Smooth muscle cell of the brain vasculature (primary cell): Measurements from ENCODE around the gene KIAA2012.

Experiments
- DNase-seq: peaks from one replicate; pipeline ENCODE4 v3.0.0-alpha.2; 2012; ENCODE audit warnings: low read depth, low spot score

KIAA2012 gene

DNA sequence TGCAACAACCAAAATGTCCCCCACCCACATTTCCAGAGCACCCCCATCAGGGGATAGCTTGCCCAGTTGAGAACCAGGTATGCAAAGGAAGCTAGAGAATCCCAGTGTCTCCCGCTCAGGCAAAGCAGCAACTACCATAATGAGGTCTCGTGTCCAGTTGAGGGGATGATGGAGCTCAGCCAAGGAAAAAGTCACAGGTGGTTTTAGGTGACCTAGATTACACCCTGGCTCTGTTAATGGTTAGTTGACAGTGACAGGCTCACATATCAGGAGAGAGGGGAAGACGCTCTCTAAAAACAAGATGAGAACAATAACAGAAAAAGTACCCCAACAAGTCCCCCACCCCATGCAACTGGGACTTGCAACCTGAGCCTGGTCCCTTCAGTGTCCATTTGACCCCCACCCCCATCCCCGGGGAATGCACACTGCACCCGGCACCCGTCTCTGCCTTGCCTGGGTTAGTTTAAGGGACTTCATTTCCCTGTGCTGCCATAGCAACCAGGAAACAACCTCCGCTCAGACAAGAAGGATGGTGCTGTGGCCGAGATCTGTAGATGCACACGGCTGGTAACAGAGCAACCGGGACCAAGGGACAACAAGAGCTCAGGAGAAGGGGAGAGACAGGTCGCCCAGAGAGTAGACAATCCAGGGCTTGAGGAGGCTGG is at the start of gene KIAA2012:
KIAA2012 (plus strand) TSS at position 519 of the 665 bp plus-strand sequence. CDS start 373 bp downstream, outside the sequence.
- DNase-seq, result no peak

DNA sequence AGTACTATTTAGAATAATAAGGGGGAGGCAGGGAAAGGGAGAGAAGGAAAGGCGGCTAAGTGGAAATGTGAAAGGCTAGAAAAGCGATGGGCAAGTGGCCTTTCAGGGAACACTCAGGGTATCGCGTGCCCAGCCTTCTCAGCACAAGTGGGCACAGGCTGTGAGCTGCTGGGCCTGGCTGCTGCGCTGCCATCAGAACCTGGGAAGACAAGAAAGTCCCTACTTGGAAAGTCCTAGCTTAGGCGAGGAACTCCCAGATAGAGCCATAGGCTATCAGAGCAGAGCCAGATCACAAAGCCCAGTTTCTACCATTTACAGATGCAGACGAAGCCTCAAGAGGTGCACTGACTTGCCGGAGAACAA is 49.2 kb upstream of the KIAA2012 start:
- no peak for DNase-seq

DNA sequence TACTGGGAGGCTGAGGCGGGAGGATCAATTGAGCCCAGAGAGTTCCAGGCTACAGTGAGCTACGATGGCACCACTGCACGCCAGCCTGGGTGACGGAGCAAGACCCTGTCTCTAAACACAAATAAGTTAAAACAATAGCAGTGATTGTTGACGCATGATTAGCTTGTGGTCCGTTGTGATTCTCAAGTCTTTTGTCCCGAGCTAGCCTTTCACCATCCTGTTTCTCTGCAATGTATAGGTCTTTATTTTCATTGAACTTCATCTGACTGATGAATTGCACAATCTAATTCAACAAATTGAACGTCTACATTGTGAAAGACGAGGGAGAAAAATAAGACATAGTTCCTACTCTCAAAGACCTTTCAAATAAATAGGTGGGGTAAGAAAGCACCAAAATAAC is 48.2 kb upstream of the KIAA2012 start:
- DNase-seq, result no peak

DNA sequence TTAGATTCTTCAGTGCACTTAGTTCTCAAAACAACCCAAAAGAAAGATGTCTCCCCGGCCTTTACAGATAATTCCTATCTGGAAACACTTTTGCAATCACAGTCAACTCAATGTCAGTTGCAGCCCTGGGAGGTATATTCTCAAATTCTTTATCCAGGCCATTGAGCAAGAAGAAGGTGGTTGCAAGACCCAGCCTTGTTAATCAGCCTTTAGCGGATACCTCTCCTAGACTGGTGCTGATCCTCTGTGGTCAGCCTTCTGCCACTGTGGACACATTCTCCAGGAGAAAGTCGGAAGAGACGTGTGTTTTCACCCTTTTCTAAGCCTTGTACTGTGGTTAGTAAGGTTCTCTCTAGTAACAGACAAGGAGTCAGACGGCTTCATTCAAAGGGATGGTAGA is 47.2 kb upstream of the KIAA2012 start:
- no peak for DNase-seq

DNA sequence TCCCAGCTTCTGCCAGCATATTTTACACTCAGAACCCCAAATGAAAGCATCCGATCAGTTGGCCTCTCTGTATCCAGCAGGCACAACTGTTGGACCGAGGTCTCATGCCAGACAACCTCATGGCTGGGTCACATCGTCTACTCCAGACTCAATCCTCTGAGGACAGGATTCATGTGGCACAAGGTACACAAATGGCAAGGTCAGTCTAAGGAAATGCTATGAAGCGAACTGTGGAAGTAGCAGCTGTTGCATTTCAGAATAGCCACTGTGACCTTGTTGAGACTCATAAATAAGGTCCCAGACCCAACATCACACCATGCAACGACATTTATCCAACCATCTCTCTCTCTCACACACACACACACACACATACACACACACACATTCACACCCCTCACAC is 46.5 kb upstream of the KIAA2012 start:
- DNase-seq, result no peak

DNA sequence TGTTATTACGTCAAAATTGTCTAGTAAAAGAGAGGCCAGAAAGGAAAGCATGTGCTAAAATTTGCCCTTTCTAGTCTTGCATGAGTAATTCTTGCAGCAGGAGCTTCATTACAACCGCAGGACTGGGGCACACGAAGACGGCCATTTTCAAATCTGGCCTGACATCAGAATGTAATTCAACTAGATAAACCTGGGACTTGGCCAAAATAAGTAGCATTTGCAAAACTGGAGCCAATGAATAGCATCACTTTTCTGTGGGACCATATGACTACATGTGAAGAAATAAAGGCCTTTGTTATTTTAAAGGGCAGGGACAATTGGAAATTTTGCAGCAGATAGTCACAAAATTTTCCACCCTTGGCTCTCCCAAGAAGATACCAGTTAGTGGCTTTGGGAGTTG is 42.4 kb upstream of the KIAA2012 start:
- no peak for DNase-seq

DNA sequence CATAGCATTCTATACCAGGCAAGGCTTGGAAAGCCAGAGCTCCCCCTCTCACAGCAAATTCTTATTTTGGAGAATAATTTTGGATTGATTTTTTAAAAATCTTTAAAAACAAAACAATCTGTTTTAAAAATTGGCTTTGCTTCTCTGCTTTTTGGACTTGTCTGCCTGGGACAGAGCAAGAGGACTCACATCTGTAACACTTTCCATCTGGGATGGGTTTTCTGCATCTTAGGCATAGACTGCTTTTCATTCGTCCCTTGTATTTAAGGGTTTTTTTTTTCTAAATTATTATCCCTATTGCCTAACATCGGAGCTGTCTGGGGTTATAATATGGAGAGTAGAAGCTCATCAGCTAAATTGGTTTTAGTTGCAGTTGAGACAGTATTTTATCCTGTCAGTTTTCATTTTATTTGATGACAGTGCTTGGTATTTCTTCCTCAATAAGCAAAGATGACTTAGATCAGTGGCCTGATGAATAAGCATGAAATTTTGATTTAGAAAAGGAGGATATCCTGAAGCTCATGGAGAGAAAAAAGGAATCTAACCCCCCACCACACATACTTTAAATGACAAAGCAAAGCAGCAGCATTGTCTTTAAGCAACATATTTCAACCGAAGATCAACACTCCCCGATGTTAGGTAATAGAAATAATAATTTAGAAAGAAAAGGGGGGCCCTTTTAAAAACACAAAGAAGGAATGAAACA is 41.7 kb upstream of the KIAA2012 start:
- DNase-seq, result no peak

DNA sequence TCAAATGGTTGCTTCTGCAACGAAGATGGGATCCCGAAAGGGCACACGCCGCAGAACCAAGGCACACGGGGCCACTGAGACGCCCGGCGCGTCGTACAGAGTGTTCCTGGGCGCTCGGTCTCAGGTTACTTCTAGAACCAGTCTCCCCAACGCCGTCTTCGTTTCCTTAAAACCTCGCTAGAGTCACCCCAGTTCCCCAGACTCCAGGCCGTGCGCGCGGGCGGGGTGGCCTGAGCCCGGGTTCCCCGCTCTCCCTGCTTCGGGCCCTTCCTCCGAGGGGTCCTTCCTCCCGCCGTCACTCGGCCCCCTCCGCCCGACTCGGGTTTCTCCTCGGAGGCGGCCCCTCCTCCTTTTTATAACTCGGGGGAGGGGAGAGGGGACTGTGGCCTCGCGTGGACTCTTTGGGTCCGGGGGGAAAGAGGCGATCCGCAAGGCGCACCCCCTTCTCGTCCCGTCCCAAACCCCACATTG is 40.2 kb upstream of the KIAA2012 start:
- DNase-seq, result no peak

DNA sequence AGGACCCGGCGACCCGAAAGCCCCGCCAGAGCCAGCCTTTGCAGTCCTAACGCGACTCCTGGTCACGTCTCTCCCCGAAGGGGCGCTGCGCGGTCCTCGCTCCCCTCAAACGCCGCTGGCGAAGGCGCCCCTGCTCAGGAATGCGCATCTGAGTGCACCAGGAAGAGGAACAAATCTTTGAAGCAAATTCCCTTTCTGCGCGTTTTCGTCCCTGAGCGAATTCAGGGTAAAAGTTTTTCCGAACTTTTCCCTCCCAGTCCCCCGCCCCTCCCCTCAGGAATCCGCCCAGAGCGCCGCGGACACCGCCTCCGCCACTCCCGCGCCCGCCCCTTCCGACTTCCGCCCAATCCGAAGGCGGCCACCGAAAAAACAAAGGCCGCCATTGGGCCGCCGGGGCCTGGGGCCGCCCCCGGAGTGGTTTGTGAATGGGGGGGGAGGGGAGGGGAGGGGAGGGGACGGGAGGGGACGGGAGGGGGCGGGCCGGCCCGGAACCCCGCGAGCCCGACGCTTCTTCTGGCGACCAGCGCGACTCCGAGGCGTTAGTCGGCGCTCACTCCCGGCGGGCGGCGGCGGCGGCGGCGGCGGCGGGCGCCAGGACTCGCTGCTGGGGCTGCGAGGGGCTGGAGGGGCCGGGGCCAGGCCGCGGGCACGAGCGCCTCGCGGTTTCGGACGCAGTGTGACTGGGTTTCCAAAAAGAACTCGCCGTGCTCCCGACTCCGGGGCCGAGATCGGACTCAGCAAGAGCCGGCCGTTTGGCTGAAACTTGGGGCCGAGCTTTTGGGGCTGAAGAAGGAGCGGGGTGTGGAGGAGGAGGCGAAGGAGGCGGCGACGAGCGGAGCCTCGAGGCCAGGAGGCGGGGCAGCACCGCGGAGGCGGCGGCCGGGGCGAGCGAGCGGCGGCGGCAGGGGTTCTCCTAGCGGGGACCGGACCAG is 39.5 kb upstream of the KIAA2012 start, which contains the start of gene FZD7:
FZD7 (plus strand) TSS at position 539 of the 932 bp plus-strand sequence. CDS start 793 bp downstream, outside the sequence.
- peak; percentile 81 for DNase-seq

DNA sequence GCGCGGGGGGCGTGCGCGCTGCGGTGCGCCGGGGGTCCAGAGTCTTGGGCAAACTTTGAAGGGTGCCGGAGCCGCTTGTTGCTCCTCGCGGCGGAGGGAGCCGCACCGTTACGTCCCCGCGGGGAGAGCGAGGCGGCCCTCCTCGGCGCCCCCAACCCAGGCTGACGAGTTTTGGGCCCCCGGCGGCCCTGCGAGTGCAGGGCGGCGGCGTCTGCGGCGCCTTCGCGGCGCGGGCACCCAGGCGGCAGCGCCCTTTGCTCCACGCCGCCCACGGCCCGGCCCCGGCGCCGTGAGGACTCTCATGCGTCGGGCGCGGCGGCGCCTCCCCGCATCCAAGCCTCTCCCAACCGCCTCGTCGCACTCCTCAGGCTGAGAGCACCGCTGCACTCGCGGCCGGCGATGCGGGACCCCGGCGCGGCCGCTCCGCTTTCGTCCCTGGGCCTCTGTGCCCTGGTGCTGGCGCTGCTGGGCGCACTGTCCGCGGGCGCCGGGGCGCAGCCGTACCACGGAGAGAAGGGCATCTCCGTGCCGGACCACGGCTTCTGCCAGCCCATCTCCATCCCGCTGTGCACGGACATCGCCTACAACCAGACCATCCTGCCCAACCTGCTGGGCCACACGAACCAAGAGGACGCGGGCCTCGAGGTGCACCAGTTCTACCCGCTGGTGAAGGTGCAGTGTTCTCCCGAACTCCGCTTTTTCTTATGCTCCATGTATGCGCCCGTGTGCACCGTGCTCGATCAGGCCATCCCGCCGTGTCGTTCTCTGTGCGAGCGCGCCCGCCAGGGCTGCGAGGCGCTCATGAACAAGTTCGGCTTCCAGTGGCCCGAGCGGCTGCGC is 38.6 kb upstream of the KIAA2012 start:
- no peak for DNase-seq

DNA sequence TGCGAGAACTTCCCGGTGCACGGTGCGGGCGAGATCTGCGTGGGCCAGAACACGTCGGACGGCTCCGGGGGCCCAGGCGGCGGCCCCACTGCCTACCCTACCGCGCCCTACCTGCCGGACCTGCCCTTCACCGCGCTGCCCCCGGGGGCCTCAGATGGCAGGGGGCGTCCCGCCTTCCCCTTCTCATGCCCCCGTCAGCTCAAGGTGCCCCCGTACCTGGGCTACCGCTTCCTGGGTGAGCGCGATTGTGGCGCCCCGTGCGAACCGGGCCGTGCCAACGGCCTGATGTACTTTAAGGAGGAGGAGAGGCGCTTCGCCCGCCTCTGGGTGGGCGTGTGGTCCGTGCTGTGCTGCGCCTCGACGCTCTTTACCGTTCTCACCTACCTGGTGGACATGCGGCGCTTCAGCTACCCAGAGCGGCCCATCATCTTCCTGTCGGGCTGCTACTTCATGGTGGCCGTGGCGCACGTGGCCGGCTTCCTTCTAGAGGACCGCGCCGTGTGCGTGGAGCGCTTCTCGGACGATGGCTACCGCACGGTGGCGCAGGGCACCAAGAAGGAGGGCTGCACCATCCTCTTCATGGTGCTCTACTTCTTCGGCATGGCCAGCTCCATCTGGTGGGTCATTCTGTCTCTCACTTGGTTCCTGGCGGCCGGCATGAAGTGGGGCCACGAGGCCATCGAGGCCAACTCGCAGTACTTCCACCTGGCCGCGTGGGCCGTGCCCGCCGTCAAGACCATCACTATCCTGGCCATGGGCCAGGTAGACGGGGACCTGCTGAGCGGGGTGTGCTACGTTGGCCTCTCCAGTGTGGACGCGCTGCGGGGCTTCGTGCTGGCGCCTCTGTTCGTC is 37.7 kb upstream of the KIAA2012 start:
- no peak for DNase-seq

DNA sequence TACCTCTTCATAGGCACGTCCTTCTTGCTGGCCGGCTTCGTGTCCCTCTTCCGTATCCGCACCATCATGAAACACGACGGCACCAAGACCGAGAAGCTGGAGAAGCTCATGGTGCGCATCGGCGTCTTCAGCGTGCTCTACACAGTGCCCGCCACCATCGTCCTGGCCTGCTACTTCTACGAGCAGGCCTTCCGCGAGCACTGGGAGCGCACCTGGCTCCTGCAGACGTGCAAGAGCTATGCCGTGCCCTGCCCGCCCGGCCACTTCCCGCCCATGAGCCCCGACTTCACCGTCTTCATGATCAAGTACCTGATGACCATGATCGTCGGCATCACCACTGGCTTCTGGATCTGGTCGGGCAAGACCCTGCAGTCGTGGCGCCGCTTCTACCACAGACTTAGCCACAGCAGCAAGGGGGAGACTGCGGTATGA is 37.1 kb upstream of the KIAA2012 start:
- no peak for DNase-seq

DNA sequence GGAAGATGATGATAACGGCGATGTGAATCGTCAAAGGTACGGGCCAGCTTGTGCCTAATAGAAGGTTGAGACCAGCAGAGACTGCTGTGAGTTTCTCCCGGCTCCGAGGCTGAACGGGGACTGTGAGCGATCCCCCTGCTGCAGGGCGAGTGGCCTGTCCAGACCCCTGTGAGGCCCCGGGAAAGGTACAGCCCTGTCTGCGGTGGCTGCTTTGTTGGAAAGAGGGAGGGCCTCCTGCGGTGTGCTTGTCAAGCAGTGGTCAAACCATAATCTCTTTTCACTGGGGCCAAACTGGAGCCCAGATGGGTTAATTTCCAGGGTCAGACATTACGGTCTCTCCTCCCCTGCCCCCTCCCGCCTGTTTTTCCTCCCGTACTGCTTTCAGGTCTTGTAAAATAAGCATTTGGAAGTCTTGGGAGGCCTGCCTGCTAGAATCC is 36.4 kb upstream of the KIAA2012 start:
- no peak for DNase-seq

DNA sequence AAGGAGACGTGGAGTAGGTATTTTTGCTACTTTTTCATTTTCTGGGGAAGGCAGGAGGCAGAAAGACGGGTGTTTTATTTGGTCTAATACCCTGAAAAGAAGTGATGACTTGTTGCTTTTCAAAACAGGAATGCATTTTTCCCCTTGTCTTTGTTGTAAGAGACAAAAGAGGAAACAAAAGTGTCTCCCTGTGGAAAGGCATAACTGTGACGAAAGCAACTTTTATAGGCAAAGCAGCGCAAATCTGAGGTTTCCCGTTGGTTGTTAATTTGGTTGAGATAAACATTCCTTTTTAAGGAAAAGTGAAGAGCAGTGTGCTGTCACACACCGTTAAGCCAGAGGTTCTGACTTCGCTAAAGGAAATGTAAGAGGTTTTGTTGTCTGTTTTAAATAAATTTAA is 36.0 kb upstream of the KIAA2012 start:
- DNase-seq, result no peak

DNA sequence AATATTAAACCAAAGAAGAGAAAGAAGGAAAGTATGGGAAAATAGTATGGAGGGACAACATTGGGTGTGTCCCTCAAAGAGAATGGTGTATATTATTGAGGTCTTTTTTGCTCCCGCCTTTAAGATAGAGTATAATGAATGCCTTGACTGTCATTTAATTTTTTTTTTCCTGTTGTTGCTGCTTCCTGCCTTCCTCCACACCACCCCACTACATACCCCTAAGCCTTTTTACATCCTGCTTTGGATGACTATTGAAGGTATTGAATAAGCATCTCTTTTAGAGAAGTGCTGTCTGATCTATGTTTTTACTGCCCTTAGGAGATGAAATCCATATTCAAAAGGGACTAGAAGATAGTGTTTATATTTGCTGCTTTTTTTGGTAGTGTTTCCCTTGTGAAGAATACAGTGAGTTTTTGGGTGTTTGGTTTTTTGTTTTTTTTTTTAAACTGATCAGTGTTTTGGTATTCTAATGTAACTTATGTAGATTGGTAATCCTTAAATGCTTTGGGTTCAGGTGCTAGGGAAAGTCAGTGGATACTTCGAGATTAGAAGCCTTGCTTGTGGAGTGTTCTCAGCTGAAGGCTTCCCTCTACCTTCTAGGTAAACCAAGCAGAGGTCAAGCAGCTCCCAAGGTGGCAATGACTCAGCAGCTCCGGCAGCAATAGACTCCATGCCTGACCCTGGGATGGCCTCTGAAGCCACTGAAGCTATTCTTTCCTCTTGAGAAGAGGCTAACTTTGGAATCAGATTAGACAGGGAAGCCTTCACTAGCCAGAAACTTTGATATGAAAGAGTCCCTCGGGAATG is 34.4 kb upstream of the KIAA2012 start:
- DNase-seq, result no peak

DNA sequence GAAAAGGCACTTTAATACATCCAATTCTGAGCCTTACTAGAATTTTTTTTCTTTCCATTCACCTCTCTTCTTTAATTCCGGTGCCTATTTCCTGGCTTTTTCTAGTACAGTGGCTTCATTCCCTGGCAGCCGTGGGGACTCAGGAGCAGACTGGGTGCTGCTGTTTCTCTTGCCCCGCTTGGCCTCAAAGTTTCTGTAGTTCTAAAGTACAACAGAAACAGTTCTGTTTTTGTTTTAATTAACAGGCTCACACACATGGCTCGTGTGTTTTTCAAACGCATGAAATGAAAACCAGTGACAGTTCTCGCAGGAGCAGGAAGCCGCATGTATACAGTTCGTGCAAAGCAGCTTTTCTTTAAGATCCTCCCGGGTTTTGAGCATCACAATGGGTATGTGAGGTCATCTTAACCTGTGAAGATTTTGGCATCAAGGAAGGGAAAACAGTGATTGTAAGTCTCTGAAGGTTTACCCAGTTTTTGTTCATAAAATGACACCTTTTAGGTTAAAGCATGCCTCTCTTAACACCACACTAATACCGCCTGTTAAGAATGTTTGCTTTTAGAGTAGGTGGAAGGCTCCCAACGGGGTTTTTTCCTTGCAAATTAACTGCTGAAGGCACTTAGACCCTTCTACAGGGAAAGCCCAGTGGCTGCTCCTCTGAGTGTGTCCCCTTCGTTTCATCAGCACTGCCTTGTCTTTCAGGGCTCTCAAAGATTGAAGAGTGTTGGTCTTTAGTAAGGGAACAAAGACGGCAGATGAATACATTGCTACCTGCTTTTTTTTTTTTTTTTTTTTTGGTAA is 33.6 kb upstream of the KIAA2012 start:
- no peak for DNase-seq

DNA sequence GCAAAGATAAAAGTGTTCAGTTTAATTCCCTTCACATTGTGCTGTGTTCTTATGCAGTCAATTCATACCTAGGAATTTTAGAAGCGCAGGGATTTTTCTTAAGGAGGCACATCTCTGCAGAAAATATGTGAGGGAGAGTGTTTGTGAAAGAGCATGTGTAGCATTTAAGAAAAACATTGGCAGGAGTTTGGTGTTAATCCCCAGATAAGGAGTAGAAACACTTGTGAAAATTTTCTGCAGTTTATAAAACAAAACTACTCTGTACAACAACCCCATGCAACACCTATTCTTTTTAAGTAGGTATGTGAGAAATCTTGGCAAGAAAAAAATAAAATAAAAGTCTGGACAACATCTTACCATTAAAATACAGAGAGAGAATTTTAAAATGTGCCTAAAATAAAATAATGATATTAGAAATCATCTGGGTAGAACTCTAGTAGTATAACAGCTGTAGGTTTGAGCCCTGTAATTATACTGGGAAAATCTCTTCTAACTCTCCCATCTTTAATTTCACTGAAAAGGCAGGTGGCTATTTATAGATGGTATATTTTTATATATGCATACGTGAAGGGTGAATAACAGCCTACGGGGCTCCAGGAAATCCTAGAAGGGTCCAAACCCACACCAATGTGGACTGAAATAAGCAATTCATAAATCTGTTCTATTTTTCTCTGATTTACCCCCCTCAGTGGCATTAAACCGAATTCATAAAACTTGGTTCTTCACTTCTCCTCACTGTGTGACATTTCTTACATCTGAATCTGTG is 32.8 kb upstream of the KIAA2012 start:
- no peak for DNase-seq

DNA sequence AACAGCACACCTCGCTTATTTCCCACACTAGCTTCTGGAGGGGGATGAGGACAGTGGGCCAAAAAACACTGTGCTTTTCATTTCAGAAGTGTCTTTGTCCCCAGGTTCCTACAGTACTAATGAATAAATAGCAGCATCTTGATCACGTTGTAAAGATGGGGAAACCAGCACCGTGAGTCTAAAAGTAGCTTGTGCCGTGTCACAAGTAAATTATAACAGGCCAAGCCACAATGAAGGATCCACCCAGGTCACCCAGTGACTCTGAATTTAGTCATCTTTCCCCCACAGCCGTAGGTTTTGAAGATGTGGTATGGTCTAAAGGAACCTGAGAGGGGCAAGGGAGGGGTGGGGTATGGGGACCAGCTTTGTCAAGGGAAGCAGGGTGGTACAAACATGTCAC is 30.6 kb upstream of the KIAA2012 start:
- no peak for DNase-seq
